ENCODE results near the gene CLIP1. TPM values are rescaled to one million over a fixed set of nuclear protein-coding genes. Genes with fewer than 3 reads are reported as not detected.

Gene CLIP1
- total and polyA plus RNA-seq, 2 of the 8 experiments (the other 6 are each of a cell fraction or from before 2014, with no cell fraction given) = 19.0 to 27.6 TPM

GRCh38 chr12:122366685-122367475 is 55.6 kb downstream of the CLIP1 start (continued):
- TF ChIP-seq EGR1 (IDR thresholded peaks at IDR 0.05; ENCODE audit: borderline replicate concordance, low read depth, low read length) = no peak
- no peak for TF ChIP-seq SP4 (IDR thresholded peaks at IDR 0.05; ENCODE audit: low read length)
- TF ChIP-seq CTCF (IDR thresholded peaks at IDR 0.05; ENCODE audit: control extremely low read depth in 1 of 3, insufficient read depth in 1 of 3, low read depth in 1 of 3, low read length in 3 of 3) = no peak
- TF ChIP-seq NANOG (IDR thresholded peaks at IDR 0.05; ENCODE audit: insufficient read depth, low read depth, low read length, poor library complexity, severe bottlenecking) = no peak
- TF ChIP-seq CHD7 (IDR thresholded peaks at IDR 0.05; ENCODE audit: insufficient replicate concordance, low read length) = no peak
- TF ChIP-seq TAF7 (optimal IDR thresholded peaks at IDR 0.05; ENCODE audit: borderline replicate concordance, low read depth, low read length) = no peak
- TF ChIP-seq KDM5A (IDR thresholded peaks at IDR 0.05; ENCODE audit: low read length) = no peak

Measured in H1 (cell line).